Measurements from ENCODE around the gene C15orf40. TPM values are rescaled to one million over a fixed set of nuclear protein-coding genes. Genes with fewer than 3 reads are reported as not detected.

The C15orf40 gene
- total and polyA plus RNA-seq, 2 of the 13 experiments (the other 11 are each of a cell fraction or from before 2014, with no cell fraction given): 24.0 to 26.3 TPM

DNA sequence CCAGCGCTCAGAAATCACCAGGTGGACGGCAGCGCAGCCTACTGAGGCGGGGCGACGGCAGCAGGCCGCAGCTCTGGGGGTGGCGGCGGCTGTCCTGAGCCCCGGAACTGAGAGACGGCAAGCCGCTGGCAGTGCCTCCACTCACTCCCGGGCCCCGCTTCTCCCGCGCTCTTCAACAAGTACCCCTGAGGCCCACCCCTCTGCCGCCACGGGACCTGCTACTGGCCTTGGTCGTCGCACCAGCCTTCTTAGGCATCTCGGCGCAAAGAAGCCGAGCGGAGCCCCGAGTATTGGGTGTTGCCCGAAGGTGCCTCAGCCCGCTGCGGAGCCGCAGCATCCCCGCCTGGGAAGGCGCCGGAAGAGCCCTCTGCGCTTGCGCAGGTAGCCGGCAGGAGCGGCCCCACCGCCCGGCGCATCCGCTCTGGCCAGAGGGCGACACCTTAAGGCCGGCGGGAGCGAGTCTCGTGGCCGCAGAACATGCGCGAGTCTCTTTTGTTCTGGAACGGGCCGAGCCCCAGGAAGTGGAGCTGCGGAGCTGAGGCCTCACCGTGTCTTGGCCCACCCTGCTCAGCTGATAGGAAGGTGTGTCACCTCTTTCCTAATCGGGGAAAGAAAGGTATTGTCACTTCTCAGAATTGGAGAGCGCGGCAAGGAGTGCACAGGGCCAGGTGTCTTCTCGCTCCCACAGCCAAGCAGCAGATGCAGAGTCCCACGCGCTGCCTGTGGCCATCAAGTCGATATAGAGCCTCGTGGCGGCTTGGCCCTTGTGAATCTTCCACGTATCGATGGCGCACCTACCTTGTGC, at the start of gene C15orf40 (continued):
- TF ChIP-seq, protein P1, sequence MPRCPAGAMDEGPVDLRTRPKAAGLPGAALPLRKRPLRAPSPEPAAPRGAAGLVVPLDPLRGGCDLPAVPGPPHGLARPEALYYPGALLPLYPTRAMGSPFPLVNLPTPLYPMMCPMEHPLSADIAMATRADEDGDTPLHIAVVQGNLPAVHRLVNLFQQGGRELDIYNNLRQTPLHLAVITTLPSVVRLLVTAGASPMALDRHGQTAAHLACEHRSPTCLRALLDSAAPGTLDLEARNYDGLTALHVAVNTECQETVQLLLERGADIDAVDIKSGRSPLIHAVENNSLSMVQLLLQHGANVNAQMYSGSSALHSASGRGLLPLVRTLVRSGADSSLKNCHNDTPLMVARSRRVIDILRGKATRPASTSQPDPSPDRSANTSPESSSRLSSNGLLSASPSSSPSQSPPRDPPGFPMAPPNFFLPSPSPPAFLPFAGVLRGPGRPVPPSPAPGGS (CRISPR knock-in tag; IDR thresholded peaks at IDR 0.05): peak; percentile 50; the same call in 1 of the 2 replicates
- TF ChIP-seq ZNF460 (CRISPR knock-in tag; IDR thresholded peaks at IDR 0.05; ENCODE audit: borderline replicate concordance) (no peak; the same call in 1 of the 2 replicates), ZNF20 (CRISPR knock-in tag; IDR thresholded peaks at IDR 0.05) (no peak), SETDB1 (CRISPR knock-in tag; IDR thresholded peaks at IDR 0.05; ENCODE audit: borderline replicate concordance) (no peak), MTA1 (CRISPR knock-in tag; IDR thresholded peaks at IDR 0.05; ENCODE audit: borderline replicate concordance) (no peak), ELK4 (CRISPR knock-in tag; IDR thresholded peaks at IDR 0.05; ENCODE audit: borderline replicate concordance) (peak; percentile 39; the same call in 1 of the 2 replicates), AHR (CRISPR knock-in tag; IDR thresholded peaks at IDR 0.05) (no peak; the same call in 1 of the 2 replicates), NBN (conservative IDR thresholded peaks at IDR 0.05) (no peak), DR1 (CRISPR knock-in tag; IDR thresholded peaks at IDR 0.05) (peak; percentile 81), CHD4 (IDR thresholded peaks at IDR 0.05; ENCODE audit: borderline replicate concordance, low read length) (no peak), ZNF224 (CRISPR knock-in tag; IDR thresholded peaks at IDR 0.05) (0 out of 2 replicates have a peak, but pooled peaks have one; percentile 81), ZNF34 (CRISPR knock-in tag; IDR thresholded peaks at IDR 0.05; ENCODE audit: borderline replicate concordance) (peak; percentile 3; the same call in 1 of the 2 replicates), ZZZ3 (CRISPR knock-in tag; IDR thresholded peaks at IDR 0.05; ENCODE audit: borderline replicate concordance) (peak; percentile 79; the same call in 1 of the 2 replicates), ZKSCAN5 (CRISPR knock-in tag; IDR thresholded peaks at IDR 0.05) (0 out of 2 replicates have a peak, but pooled peaks have one; percentile 32), ZNF761 (CRISPR knock-in tag; conservative IDR thresholded peaks at IDR 0.05) (0 out of 2 replicates have a peak, but pooled peaks have one; percentile 25), ZNF850 (CRISPR knock-in tag; conservative IDR thresholded peaks at IDR 0.05) (no peak), THYN1 (CRISPR knock-in tag; IDR thresholded peaks at IDR 0.05; ENCODE audit: borderline replicate concordance, low read depth) (no peak), CEBPG (CRISPR knock-in tag; IDR thresholded peaks at IDR 0.05) (peak; percentile 24; the same call in 1 of the 2 replicates), ZNF562 (CRISPR knock-in tag; IDR thresholded peaks at IDR 0.05; ENCODE audit: borderline replicate concordance) (peak; percentile 42; the same call in 1 of the 2 replicates), SPEN (CRISPR knock-in tag; IDR thresholded peaks at IDR 0.05; ENCODE audit: low read depth) (peak; percentile 92), PHF20 (CRISPR knock-in tag; IDR thresholded peaks at IDR 0.05) (peak; percentile 96), RELA (CRISPR knock-in tag; IDR thresholded peaks at IDR 0.05) (no peak)
- TF ChIP-seq, protein P2, sequence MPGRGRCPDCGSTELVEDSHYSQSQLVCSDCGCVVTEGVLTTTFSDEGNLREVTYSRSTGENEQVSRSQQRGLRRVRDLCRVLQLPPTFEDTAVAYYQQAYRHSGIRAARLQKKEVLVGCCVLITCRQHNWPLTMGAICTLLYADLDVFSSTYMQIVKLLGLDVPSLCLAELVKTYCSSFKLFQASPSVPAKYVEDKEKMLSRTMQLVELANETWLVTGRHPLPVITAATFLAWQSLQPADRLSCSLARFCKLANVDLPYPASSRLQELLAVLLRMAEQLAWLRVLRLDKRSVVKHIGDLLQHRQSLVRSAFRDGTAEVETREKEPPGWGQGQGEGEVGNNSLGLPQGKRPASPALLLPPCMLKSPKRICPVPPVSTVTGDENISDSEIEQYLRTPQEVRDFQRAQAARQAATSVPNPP (CRISPR knock-in tag; IDR thresholded peaks at IDR 0.05): no peak
- TF ChIP-seq, protein P3, sequence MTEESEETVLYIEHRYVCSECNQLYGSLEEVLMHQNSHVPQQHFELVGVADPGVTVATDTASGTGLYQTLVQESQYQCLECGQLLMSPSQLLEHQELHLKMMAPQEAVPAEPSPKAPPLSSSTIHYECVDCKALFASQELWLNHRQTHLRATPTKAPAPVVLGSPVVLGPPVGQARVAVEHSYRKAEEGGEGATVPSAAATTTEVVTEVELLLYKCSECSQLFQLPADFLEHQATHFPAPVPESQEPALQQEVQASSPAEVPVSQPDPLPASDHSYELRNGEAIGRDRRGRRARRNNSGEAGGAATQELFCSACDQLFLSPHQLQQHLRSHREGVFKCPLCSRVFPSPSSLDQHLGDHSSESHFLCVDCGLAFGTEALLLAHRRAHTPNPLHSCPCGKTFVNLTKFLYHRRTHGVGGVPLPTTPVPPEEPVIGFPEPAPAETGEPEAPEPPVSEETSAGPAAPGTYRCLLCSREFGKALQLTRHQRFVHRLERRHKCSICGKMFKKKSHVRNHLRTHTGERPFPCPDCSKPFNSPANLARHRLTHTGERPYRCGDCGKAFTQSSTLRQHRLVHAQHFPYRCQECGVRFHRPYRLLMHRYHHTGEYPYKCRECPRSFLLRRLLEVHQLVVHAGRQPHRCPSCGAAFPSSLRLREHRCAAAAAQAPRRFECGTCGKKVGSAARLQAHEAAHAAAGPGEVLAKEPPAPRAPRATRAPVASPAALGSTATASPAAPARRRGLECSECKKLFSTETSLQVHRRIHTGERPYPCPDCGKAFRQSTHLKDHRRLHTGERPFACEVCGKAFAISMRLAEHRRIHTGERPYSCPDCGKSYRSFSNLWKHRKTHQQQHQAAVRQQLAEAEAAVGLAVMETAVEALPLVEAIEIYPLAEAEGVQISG (CRISPR knock-in tag; IDR thresholded peaks at IDR 0.05): peak; percentile 100

Measured in HepG2 (cell line).